Dermis blood vessel endothelial cell (primary cell): ENCODE measurements around the gene FBXO17. TPM values are rescaled to one million over a fixed set of nuclear protein-coding genes. Genes with fewer than 3 reads are reported as not detected.
A peak's percentile ranks its signal among the peaks of the same experiment; 100 is the strongest.
"Not testable (repeated sequence)": the region's sequence is repeated elsewhere in the genome, so short reads cannot be mapped to it uniquely, and the experiment has no call there.

Experiments used
- DNase-seq: peaks from one replicate; pipeline ENCODE4 v3.0.0; 2010
- total RNA-seq: library from RNA; depleted of rRNA; stranded (reverse); fragments of >200 nt; gene quantifications from 2 replicates; pipeline ENCODE4 v1.2.3, GENCODE V29; 2014

FBXO17 gene
- total RNA-seq: 15.6 and 17.9 TPM in 2 replicates

GRCh38 chr19:38975214-38975860 is at the start of gene FBXO17:
Gene FBXO17, minus strand, starts transcription at chr19:38975742. Its CDS starts 25,423 bp downstream, at chr19:38950319.
- DNase-seq: peak; percentile 55

- no peak for DNase-seq
Observed at GRCh38 chr19:39024875-39025641, 49.5 kb upstream of the FBXO17 start.

- no peak for DNase-seq
Observed at GRCh38 chr19:39021063-39021462, 45.5 kb upstream of the FBXO17 start.

- no peak for DNase-seq
Observed at GRCh38 chr19:39017646-39018045, 42.1 kb upstream of the FBXO17 start.

- no peak for DNase-seq
Observed at GRCh38 chr19:39017026-39017425, 41.5 kb upstream of the FBXO17 start.

- no peak for DNase-seq
Observed at GRCh38 chr19:39014037-39014436, 38.5 kb upstream of the FBXO17 start.

- DNase-seq: no peak
Observed at GRCh38 chr19:39009001-39009400, 33.5 kb upstream of the FBXO17 start.

GRCh38 chr19:39008137-39008536 is 32.6 kb upstream of the FBXO17 start:
- no peak for DNase-seq

- DNase-seq: no peak
Observed at GRCh38 chr19:39007096-39007495, 31.6 kb upstream of the FBXO17 start.

- DNase-seq: no peak
Observed at GRCh38 chr19:39004403-39004802, 28.9 kb upstream of the FBXO17 start.

GRCh38 chr19:39003796-39004195 is 28.3 kb upstream of the FBXO17 start:
- no peak for DNase-seq

GRCh38 chr19:39003188-39003587 is 27.6 kb upstream of the FBXO17 start:
- DNase-seq: no peak

- no peak for DNase-seq
Observed at GRCh38 chr19:39001041-39001440, 25.5 kb upstream of the FBXO17 start.

GRCh38 chr19:38997576-38997975 is 22.0 kb upstream of the FBXO17 start:
- DNase-seq: not testable (repeated sequence)

GRCh38 chr19:38993271-38993670 is 17.7 kb upstream of the FBXO17 start:
- DNase-seq: peak; percentile 74

GRCh38 chr19:38990949-38991697 is 15.6 kb upstream of the FBXO17 start:
- no peak for DNase-seq

- DNase-seq: not testable (repeated sequence)
Observed at GRCh38 chr19:38989614-38990013, 14.1 kb upstream of the FBXO17 start.

- DNase-seq: no peak
Observed at GRCh38 chr19:38989066-38989605, 13.6 kb upstream of the FBXO17 start.

GRCh38 chr19:38988627-38989026 is 13.1 kb upstream of the FBXO17 start:
- not testable (repeated sequence) for DNase-seq

- not testable (repeated sequence) for DNase-seq
Observed at GRCh38 chr19:38987745-38988144, 12.2 kb upstream of the FBXO17 start.

GRCh38 chr19:38985262-38985661 is 9.7 kb upstream of the FBXO17 start:
- DNase-seq: no peak

GRCh38 chr19:38980583-38981374 is 5.2 kb upstream of the FBXO17 start:
- no peak for DNase-seq
